GM03348 (cell line): ENCODE measurements around the gene L3MBTL3.

Source experiments
- DNase-seq: peaks from one replicate; pipeline ENCODE4 v3.0.0; 2012; ENCODE audit warnings: low spot score

The L3MBTL3 gene

GRCh38 chr6:130018292-130018743, at the start of gene L3MBTL3:
TSS of gene L3MBTL3 (plus strand) at chr6:130018581. CDS start at chr6:130042700, 24,119 bp downstream.
- DNase-seq, result peak; percentile 96

- no peak for DNase-seq
These were observed 49.3 kb upstream of the L3MBTL3 start for GRCh38 chr6:129969064-129969463.

GRCh38 chr6:129976110-129976509, 42.3 kb upstream of the L3MBTL3 start:
- DNase-seq, result no peak

GRCh38 chr6:129978148-129978916, 40.0 kb upstream of the L3MBTL3 start:
- no peak for DNase-seq

GRCh38 chr6:129980821-129981220, 37.6 kb upstream of the L3MBTL3 start:
- DNase-seq, result no peak

- no peak for DNase-seq
These were observed 36.8 kb upstream of the L3MBTL3 start for GRCh38 chr6:129981598-129981997.

GRCh38 chr6:129989396-129989795, 29.0 kb upstream of the L3MBTL3 start:
- DNase-seq, result no peak

DNA sequence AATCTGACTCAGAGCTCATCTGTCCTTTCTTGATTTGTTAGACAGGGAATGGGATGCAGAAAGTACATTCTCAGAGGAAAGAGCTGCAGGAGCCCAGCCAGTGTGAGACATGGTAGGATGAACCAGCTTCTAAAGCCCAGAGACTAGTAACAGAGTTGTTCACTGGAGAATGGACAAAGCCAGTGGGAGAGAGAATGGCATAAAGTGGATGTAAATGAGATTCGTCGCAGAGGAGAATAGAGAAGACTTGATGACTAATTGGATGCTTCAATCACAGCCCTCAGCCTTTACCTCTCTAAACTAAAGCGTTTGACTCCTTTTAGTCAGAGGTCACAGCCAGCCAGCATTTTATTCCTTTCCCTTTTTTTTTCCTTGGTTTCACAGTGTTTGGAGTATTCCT, 25.5 kb upstream of the L3MBTL3 start:
- no peak for DNase-seq

DNA sequence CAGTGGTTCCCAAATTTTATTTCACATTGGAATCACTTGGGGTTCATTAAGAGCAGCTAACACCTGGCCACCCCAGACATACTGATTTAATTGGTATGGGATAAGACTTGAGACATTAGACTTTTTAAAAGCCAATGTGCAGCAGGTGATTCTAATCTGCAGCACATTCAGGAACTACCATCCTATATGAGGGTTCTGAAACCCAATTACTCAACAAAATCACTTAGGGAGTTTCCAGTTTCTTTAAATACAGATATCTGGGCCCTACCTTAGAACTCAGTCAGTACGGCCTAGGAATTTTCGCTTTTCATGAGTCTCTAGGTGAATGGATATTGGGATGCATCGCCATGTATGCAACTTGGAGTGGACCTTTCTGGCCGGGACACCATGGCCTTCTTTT, 24.0 kb upstream of the L3MBTL3 start:
- no peak for DNase-seq

- DNase-seq, result no peak
These were observed 22.0 kb upstream of the L3MBTL3 start for GRCh38 chr6:129996387-129996786.

DNA sequence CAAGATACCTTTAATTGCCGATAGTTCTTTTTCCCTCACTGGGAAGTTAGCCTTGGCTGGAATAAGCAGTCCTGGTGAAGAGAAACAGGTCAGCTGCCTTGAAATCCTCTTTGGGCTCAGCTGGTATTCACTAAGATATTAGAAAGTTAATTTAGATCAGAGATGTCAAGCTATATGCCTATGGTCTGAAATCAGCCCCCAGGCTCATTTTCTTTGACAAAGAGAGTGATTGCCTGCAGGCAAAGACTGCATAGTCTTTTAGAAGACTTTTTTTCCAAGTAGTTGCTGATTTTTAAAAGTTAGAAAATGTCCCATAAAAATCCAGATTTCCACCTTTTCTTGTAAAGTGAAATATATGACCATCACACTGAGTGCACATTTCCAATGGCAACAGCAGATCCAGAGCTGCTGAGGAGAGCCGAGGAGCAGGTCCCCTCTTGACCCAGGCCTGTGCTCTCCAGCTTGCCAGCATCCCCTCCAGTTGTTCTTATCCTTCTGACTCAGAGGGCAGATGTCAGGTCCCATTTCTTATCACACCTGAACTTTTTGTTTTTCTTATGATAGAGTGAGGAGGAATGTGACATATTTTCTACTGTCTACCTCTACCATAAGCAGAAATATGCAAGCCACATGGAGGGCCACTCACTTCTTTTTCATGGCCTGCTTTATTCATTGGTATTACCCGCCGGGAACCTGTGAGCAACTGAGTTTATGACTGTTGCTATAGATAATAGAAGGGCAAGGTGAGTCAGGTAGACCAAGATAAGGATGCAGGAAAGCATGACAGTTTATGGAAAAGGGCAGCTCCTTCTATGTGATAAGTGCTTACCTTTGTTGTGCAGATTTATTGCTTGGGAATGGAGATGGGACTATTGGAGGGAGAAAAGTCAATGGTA, 17.6 kb upstream of the L3MBTL3 start:
- DNase-seq, result no peak

DNA sequence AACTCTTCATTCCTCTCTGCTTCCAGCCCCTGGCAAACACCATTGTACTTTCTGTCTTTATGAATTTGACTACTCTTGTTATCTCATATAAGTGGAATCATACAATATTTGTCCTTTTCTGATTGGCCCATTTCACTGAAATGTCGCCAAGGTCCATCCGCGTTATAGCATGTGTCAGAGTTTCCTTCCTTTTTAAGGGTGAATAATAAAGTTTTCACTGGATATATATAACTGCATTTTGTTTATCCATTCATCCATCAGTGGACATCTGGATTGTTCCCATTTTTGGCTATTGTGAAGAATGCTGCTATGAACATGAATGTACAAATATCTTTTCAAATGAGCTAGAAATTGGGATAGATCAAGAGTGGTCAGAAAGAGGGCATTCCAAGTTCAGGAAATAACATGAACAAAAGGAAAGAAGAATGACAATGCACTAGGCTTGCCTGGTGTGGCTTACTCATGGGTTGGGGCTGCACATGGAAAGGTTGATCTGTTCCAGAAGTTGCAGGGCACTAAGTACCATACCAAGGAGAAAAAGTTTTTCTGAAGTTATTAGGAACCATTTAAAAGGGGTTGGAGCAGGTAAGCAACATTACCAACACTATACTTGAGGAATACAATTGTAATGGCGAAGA, 10.0 kb upstream of the L3MBTL3 start:
- DNase-seq, result no peak

- DNase-seq, result no peak
These were observed 9.2 kb upstream of the L3MBTL3 start for GRCh38 chr6:130009146-130009545.

- DNase-seq, result no peak
These were observed 8.0 kb upstream of the L3MBTL3 start for GRCh38 chr6:130010387-130010786.

DNA sequence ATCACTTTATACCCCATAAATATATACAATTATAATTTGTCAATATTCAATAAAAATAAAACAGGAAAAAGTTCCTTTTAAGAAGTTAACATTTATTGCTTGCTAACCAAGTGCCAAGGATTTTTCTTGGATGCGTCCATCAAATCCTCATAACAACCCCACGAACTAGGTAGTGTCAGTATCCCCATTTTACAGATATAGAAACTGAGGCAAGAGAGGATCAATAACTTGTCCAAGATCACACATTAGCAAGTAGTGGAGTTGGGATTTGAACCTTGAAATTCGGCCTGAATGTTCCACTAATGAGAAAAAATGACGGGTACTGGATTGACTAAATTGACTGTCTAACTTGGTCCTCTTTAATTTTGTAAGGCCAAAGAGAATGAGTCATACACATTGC, 5.7 kb upstream of the L3MBTL3 start:
- no peak for DNase-seq

GRCh38 chr6:130018744-130019325, 454 bp downstream of the L3MBTL3 start:
- peak; percentile 27 for DNase-seq

GRCh38 chr6:130019326-130020072, 1.1 kb downstream of the L3MBTL3 start:
- peak; percentile 55 for DNase-seq

- DNase-seq, result peak; percentile 64
These were observed 1.9 kb downstream of the L3MBTL3 start for GRCh38 chr6:130020073-130020906.

- peak; percentile 81 for DNase-seq
These were observed 2.7 kb downstream of the L3MBTL3 start for GRCh38 chr6:130020907-130021629.

DNA sequence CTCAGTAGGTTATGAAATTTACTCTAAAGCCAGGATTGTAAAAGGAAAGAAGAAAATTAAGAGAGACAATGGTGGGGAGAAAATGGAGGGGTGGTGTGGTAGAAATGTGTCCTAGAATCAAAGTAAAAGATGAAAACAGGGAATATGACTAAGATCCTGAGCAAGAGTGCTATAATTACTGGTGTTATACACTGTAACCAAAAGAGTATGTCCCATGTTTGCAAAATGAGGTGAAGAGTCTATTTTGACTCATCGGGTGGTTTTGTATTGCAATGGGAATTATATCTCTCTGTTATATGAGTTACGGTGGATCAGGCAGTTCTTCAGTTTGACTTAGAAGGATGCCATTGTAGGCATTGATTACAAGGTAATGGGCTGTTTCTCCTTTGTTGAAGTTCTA, 8.5 kb downstream of the L3MBTL3 start:
- no peak for DNase-seq
